ENCODE results near the gene SMG5.
"Not testable (repeated sequence)": the region's sequence is repeated elsewhere in the genome, so short reads cannot be mapped to it uniquely, and the experiment has no call there.

SMG5 gene

DNA sequence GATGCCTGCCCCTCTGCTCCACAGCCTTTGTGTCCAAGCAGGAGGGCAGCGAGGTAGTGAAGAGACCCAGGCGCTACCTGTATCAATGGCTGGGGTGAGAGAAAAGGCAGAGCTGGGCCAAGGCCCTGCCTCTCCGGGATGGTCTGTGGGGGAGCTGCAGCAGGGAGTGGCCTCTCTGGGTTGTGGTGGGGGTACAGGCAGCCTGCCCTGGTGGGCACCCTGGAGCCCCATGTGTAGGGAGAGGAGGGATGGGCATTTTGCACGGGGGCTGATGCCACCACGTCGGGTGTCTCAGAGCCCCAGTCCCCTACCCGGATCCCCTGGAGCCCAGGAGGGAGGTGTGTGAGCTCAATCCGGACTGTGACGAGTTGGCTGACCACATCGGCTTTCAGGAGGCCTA is 39.9 kb downstream of the SMG5 start:
- DNase-seq = no peak

DNA sequence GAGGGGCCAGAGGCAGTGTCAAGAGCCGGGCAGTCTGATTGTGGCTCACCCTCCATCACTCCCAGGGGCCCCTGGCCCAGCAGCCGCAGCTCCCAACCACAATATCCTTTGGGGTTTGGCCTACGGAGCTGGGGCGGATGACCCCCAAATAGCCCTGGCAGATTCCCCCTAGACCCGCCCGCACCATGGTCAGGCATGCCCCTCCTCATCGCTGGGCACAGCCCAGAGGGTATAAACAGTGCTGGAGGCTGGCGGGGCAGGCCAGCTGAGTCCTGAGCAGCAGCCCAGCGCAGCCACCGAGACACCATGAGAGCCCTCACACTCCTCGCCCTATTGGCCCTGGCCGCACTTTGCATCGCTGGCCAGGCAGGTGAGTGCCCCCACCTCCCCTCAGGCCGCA is 40.7 kb downstream of the SMG5 start, which contains the start of gene BGLAP:
Gene BGLAP, plus strand, starts transcription at position 259 of the 400 bp plus-strand sequence. Its CDS starts 48 bp downstream, at position 307.
- no peak for DNase-seq

DNA sequence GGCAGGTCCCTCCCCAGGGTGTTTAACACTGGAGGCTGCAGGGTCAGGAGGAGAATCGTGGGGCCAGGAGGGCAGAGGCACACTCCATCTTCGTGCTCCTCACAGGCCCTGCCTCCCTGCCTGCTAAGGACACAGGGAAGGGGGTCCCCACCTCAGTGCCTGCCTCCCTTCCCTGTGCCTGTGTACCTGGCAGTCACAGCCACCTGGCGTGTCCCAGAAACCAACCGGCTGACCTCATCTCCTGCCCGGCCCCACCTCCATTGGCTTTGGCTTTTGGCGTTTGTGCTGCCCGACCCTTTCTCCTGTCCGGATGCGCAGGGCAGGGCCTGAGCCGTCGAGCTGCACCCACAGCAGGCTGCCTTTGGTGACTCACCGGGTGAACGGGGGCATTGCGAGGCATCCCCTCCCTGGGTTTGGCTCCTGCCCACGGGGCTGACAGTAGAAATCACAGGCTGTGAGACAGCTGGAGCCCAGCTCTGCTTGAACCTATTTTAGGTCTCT is 41.3 kb downstream of the SMG5 start:
- DNase-seq = no peak

DNA sequence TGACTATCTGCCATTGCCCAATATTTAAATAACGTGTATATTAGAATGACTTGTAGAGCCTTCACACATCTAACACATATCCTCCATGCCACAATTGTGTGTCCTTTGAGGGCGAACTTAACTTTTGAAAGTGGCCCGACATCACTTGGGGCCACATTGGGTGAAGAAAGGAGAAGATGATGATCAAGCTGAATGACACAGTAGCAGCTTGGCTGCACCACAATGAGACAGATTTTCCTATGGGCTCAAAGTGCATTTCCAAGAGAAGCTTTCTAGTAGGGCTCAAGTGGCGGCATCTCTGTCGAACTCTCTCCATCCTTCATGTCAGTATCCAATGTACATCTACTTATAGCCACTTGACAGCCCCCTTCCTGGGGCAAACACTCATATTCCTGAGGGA is 44.4 kb downstream of the SMG5 start:
- no peak for DNase-seq

DNA sequence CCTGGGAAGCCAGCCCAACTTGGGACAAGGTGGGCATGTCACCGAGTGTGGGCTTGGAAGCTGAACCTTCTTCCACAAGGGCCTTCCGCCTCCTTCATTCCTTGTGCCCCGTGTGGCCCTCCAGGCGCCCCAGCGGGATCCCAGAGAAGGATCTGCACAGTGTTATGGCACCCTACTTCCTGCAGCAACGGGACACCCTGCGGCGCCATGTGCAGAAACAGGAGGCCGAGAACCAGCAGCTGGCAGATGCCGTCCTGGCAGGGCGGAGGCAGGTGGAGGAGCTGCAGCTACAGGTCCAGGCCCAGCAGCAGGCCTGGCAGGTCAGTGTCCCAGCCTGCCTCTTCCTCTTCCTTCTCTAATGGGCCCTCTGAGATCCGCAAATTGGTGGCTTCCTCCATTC is 46.5 kb downstream of the SMG5 start:
- DNase-seq = no peak

DNA sequence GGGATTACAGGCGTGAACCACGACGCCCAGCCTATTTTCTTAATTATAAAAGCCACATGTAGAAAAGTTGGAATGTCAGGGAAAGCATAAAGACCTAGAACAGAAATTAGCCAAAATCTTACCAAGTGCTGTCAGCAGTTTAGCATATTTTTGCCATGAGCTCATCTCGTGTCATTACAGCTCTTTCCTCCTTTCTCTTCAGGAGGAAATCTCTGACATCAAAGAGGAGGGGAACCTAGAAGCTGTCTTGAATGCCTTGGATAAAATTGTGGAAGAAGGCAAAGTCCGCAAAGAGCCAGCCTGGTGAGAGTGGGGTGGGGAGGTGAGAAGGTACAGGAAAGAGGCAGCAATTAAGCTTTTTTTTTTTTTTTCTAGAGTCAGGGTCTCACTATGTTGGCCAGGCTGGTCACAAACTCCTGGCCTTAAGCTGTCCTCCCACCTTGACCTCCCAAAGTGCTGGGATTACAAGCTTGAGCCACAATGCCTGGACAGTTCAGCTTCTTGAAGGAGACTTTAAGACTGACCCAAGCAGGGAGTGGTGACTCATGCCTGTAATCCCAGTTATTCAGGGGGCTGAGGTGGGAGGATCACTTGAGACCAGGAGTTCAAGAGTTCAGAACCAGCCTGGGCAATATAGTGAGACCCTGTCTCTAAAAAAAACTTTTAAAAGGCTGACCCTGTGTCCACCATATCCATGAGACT is 49.0 kb downstream of the SMG5 start:
- DNase-seq = no peak

DNA sequence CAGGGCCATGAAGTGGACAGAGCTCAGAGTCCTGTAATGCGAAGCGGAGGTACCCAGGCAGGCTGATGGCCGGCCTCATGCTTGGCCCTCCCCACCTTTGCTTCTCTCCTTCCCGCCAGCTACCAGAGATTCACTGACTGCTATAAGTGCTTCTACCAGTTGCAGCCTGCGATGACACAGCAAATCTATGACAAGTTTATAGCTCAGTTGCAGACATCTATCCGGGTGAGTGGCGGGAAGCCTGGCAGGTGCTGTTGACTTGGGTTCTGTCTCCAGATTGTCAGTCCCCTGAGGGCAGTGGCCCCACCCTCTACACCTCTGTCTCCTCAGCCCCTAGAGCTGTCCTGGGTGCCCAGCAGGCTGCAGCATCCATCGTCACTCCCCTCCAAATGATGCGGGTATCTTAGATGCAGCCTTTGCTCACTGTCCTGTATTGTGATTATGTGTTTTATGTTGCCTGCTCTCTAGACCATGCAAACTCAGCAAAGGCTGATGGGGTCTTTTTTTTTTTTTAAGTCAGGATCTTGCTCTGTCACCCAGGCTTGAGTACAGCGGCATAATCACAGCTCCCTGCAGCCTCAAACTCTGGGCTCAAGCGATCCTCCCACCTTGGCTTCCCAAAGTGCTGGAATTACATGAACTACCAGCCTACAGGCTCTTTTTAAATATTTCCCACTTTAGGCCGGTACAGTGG is 50.3 kb downstream of the SMG5 start:
- DNase-seq = no peak

DNA sequence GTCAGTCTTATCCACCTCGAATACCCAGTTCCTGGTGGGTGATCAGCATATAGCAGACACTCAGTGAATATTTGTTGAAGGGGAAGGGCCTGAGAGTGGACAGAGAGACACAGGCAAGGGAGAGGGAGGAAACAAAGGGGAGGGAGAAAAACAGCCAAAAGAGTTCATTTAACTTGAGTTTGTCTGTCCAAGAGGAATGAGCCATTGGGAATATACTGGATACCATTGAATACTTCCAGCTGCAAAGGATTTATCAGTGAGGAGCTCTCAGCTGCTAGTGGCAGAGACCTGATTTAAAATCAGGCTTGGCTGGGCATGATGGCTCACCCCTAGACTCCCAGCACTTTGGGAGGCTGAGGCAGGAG is 52.2 kb downstream of the SMG5 start:
- no peak for DNase-seq

DNA sequence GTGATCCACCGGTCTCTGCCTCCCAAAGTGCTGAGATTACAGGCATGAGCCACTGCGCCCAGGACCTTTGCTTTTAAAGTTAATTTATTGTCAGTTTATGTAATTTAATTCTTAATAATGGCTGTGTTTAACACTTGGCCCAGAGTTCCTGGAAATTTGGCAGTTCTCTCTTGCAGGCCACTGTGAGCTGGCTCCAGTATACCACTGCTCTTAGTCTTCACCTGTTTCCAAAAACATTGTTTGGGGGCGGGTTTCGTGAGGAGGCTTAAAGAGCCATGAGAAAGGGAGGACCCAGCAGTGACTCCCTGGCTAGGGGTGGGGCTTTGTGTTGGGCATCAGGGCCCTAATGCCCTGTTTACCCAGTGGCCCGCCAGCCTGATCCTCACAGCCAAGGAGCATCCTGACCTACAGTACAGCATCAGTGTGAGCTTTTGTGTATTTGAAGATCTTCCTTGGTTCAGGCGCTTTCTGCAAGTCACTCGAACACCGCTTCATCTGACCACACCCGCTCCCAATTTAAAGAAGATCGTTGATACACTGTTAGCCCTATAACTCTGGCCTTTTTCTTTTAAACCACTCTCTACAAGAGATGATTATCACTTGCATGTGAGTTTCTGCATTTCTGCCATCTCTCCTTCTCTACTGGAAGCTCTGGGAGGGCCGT is 52.7 kb downstream of the SMG5 start:
- no peak for DNase-seq

DNA sequence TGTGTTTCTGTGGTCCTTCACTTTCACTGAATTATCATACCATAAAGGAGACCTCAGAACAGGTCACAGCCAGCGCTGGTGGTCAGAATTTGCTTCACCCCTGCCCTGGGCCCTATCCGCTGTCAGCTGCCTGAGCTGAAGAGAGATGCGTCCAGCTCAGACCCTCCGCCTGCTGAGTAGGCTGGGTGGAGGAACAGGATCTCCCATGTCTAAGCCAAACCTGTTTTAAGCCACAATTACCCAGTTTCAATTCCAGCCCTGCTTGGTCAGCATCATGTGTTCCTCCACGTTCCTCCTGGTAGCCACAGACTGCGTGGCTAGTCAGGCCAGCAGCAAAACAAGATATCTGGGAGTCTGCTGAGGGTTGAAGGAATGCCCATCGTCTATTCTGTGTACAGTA is 54.1 kb downstream of the SMG5 start:
- DNase-seq = no peak

DNA sequence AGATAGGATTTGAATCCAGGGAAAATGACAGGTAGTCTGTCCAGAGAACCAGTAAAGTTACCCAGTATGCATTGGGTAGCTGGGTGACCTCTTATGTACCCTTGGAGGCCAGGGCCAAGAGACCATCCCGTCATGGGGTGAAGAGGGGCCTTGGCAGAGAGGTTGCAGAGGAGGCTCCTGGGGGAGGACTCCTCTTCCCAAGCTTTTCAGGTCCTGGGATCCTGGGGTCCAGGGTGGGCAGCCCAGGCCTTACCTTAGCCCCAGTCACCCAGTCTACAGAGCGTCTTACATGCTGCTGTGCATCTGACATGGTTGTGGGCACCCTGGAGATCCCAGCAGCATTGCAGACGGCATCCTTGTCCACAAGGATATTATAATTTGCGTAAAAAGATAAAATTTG is 55.8 kb downstream of the SMG5 start:
- DNase-seq = no peak

DNA sequence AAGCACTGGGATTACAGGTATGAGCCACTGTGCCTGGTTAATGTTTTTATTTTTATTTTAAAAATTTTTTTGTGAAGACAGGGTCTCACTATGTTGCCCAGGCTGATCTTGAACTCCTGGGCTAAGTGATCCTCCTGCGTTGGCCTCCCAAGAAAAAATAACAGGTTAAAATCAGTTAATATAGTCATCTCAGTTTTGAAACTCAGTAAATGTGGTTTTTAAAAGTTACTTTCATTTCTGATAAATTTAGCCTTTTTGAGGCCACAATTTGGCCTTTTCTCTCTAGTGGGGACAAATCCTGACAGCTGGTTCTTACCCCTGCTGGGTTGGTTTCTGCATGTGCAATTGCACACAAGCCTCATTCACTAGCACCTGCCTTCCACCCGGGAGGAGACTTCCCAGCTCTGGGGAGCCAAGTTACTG is 56.5 kb downstream of the SMG5 start:
- DNase-seq = no peak

DNA sequence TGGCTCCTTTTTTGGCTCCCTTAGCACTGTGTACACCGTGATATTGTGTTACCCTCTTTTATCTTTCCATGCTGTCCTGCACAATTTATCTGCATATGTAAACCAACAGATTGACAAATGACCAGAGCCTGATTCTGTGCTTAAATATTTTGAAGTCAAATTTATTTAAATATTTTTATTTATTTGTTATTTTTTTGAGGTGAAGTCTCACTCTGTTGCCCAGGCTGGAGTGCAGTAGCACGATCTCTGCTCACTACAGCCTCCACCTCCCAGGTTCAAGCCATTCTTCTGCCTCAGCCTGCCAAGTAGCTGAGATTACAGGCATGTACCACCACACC is 57.0 kb downstream of the SMG5 start:
- no peak for DNase-seq

DNA sequence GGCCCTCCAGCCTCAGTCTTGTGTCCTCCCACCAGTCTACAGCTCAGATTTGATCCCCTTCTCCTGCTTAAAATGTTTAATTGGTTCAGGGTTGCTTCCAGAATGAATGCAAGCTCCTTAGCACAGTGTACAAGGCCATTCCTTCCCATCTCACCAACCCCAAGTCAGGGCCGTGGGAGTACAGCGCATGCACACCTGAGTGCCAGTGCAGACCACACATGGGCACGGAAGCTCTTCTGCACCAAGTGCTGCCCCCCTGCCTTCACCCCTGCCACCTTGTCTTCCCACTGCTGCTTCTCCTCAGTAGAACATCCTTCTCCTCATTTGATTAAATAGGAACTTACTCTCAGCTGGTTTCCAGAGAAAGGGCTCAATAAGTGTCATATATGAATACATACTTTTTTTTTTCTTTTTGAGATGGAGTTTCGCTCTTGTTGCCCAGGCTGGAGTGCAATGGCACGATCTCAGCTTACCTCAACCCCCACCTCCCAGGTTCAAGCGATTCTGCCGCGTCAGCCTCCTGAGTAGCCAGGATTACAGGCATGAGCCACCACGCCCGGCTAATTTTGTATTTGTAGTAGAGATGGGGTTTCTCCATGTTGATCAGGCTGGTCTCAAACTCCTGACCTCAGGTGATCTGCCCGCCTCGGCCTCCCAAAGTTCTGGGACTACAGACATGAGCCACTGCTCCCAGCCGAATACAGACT is 60.5 kb downstream of the SMG5 start:
- no peak for DNase-seq

DNA sequence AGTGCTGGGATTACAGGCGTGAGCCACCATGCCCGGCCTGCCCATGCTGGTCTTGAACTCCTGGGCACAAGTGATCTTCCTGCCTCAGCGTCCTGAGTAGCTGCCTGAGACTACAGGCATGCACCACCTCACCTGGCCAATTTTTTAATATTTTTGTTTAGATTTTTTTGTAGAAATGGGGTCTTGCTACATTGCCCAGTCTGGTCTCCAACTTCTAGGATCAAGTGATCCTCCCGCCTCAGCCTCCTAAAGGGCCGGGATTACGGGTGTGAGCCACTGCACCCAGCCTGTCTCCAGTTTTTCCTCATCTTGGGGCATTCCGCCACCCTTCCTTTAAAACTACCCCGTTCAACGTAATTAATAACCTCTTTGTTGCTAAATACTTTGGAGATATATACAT is 62.4 kb downstream of the SMG5 start:
- no peak for DNase-seq

DNA sequence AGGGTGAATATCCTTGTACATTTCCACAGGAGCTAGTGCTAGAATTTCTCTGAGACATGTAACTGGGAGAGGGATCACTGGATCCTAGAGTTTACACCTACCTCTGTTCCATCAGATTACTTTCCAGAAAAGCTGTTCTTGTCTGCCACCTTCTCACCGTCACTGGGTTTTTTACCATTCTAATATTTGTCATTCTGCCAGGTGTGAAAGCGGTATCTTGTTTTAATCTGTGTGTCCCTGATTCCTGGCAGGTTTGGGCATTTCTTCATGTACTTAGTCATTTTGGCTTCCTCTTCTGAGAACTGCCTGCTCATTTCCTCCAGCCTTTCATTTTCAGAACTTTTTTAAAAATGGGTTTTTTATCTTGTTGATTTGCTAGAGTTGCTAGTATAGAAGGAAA is 64.8 kb downstream of the SMG5 start:
- no peak for DNase-seq

DNA sequence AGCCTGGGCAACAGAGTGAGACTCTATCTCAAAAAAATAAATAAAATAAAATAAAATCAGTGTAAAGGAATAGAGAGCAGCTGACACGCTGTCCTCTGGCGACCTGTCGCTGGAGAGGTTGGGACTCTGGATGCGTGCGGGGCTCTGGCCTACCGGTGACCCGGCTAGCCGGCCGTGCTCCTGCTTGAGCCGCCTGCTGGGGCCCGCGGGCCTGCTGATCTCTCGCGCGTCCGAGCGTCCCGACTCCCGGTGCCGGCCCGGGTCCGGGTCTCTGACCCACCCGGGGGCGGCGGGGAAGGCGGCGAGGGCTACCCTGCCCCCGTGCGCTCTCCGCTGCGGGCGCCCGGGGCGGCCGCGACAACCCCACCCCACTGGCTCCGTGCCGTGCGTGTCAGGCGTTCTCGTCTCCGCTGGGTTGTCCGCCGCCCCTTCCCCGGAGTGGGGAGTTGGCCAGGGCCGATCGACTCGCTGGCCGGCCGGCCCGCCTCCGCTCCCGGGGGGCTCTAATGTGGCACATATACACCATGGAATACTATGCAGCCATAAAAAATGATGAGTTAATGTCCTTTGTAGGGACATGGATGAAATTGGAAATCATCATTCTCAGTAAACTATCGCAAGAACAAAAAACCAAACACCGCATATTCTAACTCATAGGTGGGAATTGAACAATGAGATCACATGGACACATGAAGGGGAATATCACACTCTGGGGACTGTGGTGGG is 66.1 kb downstream of the SMG5 start:
- DNase-seq = not testable (repeated sequence)

DNA sequence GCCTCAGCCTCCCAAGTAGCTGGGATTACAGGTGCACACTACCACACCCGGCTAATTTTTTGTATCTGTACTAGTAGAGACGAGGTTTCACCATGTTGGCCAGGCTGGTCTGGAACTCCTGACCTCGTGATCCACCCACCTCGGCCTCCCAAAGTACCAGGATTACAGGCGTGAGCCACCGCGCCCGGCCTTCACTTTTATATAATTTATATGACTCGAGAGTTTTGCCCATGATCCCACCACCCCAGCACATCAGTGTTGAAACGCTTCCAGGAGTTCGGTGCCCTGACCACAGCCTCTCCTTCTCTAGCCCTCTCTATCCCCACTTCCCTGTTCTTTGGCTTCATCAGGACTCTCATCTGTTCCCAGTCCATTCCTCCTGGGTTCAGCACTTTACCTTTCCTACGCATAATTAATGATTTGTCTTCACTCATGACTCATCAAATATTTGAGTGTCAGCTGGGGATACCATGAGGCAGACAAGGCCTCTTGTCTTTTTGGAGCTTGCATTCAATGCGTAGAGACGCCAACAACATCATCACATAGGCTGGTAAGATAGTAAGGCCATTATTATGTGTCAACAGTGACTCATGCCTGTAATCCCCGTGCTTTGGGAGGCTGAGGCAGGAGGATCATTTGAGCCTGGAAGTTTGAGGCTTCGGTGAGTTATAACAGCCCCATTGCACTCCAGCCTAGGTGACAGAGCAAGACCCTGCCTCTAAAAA is 68.4 kb downstream of the SMG5 start:
- DNase-seq = no peak

DNA sequence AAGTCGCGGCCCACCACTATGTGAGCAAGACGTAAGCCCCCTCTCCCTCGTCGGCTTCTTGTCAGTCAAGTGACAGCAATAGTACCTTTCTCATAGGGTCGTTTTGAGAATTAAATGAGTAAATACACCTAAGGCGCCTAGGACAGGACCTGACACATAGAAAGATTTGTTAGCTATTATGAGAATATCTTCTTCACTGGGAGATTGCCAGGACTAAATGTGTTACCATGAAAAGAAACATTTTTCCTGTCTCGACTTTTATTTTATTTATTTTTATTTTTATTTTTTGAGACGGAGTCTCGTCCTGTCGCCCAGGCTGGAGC is 69.0 kb downstream of the SMG5 start:
- no peak for DNase-seq

DNA sequence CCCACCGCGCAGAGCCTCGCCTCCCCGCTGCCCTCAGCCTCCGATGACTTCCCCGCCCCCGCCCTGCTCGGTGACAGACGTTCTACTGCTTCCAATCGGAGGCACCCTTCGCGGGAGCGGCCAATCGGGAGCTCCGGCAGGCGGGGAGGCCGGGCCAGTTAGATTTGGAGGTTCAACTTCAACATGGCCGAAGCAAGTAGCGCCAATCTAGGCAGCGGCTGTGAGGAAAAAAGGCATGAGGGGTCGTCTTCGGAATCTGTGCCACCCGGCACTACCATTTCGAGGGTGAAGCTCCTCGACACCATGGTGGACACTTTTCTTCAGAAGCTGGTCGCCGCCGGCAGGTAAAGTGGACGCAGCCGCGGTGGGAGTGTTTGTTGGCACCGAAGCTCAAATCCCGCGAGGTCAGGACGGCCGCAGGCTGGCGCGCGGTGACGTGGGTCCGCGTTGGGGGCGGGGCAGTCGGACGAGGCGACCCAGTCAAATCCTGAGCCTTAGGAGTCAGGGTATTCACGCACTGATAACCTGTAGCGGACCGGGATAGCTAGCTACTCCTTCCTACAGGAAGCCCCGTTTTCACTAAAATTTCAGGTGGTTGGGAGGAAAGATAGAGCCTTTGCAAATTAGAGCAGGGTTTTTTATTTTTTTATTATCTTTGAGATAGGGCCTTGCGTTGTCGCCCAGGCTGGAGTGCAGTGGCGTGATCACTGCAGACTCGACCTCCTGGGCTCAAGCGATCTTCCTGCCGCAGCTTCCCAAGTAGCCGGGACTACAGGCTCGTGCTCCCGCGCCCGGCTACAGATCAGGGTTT is 69.6 kb downstream of the SMG5 start, which contains the start of gene PMF1:
Gene PMF1, plus strand, starts transcription at position 175 of the 811 bp plus-strand sequence. Its CDS starts 9 bp downstream, at position 184.
- peak; percentile 92 for DNase-seq

DNA sequence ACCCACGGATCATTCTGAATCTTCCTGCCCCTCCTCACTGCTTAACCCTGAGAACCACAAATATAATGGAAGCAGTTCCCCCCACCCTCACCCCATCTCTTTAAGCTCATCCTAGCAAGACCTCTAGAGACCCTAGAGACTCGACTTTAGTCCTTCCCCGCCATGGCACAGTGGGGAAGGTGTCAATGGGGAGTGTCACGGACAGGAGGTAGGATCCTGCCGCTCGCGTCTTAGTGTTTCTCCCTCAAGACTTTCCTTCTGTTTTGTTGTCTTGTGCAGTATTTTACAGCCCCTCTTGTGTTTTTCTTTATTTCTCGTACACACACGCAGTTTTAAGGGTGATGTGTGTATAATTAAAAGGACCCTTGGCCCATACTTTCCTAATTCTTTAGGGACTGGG is 70.5 kb downstream of the SMG5 start:
- no peak for DNase-seq

Measured in DMS79 treated with DMSO at 0.1 percent for 48 hours (cell line).